GM12891 (cell line): ENCODE measurements around the gene GAGE10.

Source experiments
- PAX5 ChIP-seq: IDR thresholded peaks from 2 replicates; pipeline ENCODE4 v1.6.1; 2011; ENCODE audit warnings: low read length, moderate library complexity, mild to moderate bottlenecking; ENCODE audit not compliant: insufficient read depth, severe bottlenecking
- POLR2A ChIP-seq: IDR thresholded peaks from 2 replicates; pipeline ENCODE4 v1.6.1; 2011; ENCODE audit warnings: low read depth, low read length, control low read depth
- POLR2AphosphoS5 ChIP-seq: IDR thresholded peaks from 2 replicates; pipeline ENCODE4 v1.6.1; 2011; ENCODE audit warnings: low read depth, low read length, control low read depth
- SPI1 ChIP-seq: IDR thresholded peaks from 2 replicates; pipeline ENCODE4 v1.6.1; 2011; ENCODE audit warnings: low read depth, low read length, control low read depth
- TAF1 ChIP-seq: IDR thresholded peaks from 2 replicates; pipeline ENCODE4 v1.6.1; 2011; ENCODE audit warnings: low read depth, low read length, control low read depth

DNA sequence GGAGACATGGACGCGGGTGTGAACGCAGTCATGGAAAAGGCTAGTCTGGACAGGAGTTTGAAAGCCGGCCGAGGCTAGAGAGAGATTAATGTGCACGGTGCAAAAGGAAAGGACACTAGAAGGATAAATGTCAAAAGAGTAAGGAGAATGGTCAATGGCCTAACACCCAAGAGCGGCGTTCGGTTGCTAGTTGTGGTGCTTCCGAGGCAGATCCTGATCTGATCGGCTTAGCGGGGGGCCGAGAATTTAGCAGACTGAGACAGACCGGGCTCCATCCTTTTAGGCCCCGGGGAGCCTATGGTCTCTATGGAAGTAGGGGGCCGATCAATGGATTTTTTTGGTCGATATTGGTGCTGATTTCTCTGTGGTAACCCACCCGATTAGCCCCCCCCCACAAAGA lies 6.9 kb downstream of the GAGE10 start:
- TF ChIP-seq POLR2AphosphoS5 (no peak), POLR2A (no peak), PAX5 (no peak), TAF1 (no peak), SPI1 (no peak)
